NCI-H82 treated with DMSO at 0.1 percent for 48 hours (cell line): ENCODE measurements around the gene TINAG.

Experiments
- DNase-seq: peaks from one replicate; lab custom pipeline; 2025; ENCODE audit not compliant: unreplicated experiment; lab: John Stamatoyannopoulos, UW

TINAG gene, protein sequence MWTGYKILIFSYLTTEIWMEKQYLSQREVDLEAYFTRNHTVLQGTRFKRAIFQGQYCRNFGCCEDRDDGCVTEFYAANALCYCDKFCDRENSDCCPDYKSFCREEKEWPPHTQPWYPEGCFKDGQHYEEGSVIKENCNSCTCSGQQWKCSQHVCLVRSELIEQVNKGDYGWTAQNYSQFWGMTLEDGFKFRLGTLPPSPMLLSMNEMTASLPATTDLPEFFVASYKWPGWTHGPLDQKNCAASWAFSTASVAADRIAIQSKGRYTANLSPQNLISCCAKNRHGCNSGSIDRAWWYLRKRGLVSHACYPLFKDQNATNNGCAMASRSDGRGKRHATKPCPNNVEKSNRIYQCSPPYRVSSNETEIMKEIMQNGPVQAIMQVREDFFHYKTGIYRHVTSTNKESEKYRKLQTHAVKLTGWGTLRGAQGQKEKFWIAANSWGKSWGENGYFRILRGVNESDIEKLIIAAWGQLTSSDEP

DNA sequence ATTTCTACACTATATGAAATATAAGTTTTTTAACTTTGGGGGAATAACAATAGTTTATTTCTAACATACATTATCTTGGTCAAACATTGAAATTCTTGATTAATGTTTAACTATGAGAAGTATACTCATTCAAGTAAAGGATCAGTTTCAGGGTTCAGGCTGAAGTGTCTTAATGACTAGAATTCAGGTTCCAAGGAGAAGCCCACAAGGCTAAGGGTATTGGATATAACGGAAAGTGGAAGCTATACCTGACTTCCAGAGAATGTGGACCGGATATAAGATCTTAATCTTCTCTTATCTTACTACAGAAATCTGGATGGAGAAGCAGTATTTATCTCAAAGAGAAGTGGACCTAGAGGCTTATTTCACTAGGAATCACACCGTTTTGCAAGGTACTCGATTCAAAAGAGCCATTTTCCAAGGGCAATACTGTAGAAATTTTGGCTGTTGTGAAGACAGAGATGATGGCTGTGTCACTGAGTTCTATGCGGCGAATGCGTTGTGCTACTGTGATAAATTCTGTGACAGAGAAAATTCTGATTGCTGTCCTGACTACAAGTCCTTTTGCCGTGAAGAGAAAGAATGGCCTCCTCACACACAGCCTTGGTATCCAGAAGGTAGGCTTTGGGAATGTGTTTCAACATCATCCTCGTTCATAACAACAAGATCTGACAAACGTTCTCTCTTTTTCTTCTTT, at the start of gene TINAG:
TSS of gene TINAG (plus strand) at position 153 of the 697 bp plus-strand sequence. CDS start at position 263, 110 bp downstream.
- DNase-seq: no peak

DNA sequence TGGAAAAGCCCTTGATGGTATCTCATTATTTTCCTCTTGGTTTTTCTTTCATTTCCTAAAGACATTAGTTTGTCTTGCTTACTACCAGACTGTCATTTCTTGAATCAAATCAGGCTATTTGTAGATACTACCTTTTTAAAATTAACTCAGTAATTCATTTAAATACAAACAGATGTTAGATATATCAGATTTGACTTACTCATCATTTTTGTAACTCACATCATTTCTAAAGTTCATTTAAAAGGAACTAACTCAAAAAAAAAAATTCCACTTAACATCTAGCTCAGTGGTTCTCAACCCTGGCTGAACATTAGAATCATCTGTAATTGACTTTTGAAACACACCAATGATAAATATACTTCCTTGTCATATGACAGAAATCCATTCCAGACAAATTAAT, 48.2 kb upstream of the TINAG start:
- DNase-seq: no peak

DNA sequence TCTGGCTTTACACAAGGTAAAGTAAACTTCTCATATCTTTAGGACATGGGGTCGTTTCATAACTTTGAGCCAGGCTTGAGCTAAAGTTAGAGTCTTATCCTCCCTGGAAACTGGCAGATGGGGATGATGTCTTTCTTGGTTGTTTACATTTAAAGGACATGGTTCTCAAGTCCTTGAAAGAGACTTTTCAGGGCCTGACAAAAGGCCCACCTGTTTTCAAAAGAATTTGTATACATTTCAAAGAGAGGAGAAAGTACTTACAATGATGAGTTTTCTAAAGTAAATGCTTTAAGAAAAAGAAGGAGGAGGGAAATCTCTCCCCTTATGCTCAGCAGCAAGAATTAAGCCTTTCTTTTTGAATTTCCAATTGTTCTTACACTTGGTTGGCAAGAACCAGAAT, 45.7 kb upstream of the TINAG start:
- no peak for DNase-seq

DNA sequence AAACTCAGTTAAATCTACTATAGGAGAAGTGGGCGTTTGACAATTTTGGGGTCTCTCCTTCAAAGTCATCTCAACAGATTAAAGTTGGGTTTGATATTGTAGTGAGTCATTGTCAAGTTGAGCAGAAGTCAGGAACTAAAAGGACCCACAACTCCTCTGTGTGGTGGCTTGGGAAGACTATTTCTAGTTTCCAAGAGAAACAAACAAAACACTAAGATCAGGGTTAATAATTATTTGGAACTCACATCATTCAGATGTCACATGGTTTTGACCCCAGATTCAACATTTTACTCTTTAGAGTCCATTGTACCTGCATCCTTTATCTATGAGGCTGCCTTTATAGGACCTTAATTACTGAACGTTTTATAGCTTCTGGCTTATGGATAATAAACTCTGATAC, 45.3 kb upstream of the TINAG start:
- DNase-seq: no peak

DNA sequence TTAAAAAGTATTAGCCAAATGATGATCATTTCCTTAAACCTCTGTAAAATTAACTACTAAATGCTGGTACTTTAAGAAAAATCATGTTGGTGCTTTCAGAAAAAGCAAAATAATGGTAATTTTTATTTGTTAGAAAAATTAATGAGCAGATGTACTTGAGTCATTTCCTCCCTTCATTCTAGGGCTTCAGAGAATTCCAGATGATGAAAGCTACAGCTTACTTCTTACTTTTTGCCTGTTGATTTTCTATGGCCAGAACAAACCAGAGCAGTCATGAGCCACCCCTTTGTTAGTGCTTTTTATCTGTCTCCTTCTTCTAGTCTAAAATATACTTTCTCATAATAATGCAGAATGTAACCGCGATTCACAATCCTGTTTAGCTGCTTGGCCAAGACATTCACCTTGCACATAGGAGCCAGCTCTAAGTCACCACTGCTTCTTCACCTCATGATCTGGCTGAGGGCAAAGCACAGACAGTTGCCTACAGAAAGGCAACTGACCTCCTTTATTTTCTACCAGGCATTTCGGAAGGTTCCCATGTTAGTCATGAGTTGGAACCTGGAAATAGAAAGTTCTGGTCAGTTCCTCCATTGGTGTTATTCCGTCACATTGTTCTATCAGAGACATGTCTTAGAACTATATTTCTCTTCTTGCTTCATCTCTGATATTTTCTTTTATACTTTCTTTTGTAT, 43.5 kb upstream of the TINAG start:
- DNase-seq: no peak

DNA sequence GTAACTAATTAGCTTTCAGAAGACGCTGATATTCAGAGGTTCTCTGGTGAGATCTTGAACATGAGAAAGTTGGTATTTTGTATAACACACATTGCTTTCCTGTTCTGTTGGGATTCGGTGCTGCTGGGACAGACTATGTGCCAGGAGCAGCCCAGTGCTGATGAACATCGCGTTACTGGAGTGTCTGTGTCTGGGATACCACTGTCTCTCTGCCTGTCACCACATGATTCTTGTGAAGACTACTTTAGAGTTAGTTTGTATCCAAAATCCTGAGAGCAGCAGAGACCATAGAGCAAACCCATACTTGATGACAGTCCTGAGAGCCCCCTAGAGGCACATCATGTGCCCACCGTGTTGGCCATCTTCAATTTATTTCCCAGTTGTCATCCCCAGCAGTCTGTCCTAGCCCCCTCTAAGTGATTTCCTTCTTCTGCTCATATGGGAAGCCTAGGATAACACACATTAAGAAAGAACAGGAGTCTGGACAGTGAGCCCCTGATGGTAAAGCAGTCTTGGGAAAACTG, 41.8 kb upstream of the TINAG start:
- no peak for DNase-seq

DNA sequence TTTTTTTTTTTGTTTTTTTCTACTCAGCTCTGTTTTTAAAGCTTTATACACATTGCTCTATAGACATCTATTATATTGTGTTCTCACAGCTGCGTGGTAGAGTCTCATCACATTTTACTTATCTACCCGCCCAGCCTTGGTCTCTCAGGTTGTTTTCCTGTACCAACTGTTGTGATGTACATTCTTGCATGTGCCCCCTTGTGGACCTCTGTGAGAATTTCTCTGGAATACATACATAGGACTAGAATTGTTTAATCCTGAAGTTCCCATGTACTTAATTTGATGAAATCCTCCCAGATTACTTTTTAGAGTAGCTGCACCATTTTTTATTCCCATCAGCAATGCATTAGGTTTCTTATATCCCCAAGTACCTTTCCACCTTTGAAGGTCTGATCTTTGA, 40.4 kb upstream of the TINAG start:
- peak; percentile 20 for DNase-seq

DNA sequence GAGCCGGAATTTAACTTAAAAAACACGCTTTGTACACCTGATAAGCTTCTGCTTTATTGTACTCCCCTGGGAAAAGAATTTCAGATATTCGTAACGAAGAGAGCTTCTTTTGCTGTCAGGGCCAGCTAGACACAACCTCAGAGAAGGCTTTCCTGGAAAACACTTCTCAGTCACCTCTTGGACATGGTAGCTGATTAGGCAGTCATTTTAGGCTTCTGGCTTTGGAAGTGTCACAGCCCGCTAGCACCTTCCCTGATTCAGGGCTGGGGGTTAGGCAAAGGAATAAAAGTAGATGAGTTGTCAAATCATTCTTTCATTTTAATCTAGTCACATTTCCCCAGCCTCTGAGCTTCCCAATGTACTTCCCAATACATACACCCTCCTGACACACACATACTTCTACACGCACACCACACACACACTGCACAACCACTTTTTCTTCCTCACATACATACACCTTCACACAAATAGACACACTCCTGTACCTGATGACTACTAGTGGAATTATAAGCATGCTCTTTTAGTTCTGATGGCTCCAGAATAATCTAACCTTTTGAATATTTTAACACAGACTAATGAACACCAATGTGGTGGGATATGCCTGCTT, 34.9 kb upstream of the TINAG start:
- no peak for DNase-seq

DNA sequence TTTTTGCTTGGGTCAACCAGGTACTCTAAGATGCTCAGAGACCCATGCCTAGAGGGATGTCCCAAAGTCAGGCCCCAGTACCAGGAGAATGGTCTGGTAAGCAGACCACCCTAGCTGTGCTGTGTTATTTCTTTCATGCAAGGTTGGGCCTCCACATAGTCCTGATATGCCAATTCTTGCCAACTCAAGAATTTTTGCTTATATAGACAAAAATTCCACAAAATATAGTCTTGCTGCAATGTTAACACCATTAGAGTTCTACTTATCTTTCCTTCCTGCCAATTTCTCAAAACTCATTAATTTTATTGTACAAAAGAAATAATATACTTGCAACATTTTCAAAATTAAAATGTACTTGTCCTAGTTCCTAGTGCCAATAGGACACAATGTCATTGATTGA, 33.9 kb upstream of the TINAG start:
- no peak for DNase-seq

DNA sequence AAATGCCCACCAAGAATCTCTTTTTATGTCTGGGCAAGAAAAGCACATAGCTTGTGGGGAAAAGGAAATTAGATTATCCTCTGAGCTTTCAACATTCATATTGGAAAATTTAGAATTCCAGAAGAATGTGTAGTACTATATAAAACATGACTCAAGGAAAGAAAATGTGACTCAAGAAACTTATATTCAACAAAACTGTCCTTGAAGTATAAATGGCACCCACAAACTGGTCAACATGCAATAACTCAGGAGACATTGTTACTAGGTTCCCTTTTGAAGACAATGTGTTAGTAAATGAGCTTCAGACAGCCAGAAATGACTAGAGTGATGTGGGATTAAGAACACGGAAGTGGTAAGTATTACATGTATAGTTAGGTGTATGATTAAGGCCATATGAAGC, 26.1 kb upstream of the TINAG start:
- DNase-seq: no peak

DNA sequence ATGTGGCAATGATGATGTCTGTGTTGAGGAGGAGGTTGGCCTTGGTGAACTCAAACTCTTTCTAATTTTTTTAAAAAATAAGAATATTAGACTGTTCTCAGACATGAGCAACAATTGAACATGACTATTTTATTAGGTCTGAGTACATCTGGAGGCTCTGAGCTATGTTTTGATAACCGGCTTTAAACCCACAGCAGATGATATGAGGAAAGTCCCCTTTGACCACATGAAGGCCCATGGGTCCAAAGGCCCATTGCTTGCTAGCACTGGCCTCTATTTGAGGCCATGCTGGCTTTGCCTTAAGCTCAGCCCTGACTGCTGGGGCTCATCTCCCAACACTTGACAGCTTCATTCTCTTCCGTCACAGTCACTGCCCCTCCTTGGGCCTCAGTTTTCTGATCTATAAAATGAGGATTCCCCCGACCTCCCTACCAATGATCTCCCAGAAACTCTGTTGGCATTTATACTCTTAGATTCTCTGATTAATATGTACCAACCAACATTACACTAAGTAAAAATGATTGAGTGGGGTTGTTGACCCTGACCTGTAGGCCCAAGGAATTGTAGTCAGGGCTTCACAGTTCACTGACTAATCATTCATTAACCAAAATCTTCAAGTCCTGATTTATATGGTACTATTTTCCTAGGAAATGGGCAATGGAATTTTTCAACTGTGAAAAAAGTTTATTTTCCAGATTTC, 23.9 kb upstream of the TINAG start:
- DNase-seq: no peak

DNA sequence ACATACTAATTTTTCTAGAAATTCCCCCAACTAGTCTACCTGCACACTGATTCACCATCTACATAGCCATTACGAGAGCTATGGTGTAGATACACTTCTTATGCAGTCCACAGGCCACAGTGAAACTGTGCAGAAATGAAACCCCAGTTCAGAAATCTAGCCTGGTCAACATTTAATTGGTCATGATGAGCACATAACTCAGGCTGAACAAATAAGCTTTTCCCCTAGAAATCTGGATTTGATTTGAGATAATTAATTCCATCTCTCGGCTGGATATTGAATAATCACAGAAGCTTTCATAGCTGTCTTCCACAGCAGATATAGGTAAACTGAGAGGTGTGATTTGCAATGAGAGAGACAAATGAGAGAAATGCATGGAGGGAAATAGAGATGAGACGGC, 22.6 kb upstream of the TINAG start:
- no peak for DNase-seq

DNA sequence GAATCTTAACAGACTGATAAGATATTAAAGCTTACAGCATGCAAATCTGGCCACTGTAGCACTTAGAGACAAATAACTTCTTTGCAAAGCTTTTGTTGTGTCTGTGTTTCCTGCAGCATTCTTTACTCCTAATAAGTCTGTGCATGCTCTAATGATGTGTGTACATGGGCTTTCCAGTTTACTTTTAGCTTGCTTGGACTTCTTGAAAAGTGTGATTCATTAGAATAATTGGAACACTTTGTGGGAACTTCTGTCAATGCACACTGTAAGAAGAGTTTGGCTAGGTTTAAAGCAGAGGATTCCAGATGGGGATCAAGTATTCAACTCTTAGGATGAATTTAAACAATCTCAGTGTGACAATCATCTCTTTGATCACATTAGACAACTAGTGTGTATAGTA, 22.1 kb upstream of the TINAG start:
- DNase-seq: no peak

DNA sequence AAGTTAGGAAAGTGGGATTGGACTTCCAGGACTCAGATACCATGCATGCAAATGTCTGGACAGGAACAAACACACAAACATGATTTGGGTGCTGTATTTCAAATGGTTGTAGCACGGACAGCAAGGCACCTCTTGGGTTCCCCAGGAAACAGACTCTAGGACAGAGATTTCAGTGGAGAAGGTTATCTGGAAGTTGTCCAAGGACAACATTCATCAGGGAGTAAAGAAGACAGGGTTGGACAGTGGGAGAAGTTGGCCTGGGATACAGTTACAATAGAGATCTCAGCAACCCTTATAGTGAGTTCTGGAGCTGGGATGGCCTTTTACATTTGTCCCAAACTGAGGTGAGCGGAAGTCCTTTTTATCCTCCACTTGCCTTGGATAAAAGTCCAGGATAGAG, 19.8 kb upstream of the TINAG start:
- no peak for DNase-seq

DNA sequence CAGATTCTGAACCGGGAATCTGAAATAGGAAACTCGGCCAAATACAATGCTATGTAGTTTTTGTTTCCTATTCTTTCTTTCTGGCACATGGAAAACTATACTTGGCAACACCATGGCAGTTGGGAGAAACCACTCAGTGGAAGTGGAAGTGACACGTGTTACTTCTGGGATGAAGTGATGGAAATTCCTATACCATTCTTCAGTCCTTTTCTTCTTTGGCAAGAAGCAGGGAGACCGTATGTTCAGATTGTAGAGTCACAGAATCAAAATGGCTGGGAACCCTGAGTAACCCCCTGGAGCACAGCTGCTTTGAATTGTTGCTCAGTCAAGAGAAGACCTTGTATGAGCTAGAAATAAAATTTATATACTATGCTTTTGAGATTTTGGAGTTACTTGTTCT, 18.8 kb upstream of the TINAG start:
- DNase-seq: no peak

DNA sequence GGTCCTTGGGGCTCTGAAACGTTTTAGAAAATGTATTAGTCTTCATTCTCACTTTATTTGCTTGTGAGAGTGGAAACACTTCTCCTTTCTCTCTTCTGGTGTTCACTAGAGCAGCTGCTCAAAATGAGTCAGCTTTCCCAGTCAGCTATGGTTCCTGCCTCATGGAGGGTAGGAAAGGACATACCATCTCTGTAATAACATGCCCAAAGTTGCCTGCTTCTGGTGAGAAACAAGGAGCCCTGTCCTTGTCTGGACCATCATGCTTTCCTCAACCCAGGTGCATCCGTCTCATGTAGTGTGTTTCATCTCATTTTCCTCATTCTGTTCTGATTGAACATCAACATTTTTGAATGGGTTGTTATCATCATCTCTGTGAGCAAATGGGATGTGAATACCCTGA, 17.1 kb upstream of the TINAG start:
- no peak for DNase-seq

DNA sequence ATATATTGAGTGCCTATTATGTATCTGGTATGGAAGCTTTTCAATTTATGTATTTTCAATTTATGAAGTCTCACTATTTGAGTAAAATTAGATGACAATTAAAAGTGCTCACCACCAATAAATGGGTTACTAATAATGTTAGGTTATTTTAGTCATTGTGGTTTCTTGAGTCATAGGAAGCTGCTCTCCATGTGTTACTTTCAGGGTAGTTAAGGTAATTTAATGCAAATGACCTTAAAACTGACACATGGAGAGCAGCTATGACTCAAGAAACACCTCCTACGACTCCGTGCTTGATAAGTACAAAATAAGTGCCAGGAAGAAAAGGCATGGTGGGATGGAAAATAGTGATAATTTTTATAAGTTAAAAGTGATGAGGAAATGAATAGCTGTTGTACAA, 16.5 kb upstream of the TINAG start:
- no peak for DNase-seq

DNA sequence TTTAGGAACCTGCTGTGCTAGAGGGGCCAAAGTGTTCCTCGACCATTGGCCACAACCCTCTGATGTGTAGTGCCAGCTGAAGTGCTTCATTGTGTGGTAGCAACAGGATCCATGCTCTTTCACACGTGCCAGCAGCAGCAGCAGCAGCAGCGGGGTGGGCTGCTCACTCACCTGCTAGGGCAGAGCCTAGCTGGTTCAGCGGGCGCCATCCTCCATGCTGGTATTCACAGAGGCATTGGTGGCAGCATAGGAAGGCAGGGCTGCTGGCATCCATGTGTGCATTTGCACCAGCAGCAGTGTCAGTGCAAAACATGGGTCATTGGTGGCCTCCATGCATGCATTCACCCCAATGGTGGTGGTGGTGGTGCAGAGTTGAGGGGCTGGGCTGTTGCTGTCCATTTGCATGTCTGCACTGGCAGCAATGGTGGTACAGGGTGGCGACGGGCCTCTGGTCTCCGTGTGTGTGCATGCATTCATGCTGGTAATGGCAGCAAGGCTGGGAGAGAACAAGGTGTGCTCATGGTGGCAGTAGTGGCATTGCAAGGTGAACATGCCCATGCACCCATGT, 13.2 kb upstream of the TINAG start:
- no peak for DNase-seq

DNA sequence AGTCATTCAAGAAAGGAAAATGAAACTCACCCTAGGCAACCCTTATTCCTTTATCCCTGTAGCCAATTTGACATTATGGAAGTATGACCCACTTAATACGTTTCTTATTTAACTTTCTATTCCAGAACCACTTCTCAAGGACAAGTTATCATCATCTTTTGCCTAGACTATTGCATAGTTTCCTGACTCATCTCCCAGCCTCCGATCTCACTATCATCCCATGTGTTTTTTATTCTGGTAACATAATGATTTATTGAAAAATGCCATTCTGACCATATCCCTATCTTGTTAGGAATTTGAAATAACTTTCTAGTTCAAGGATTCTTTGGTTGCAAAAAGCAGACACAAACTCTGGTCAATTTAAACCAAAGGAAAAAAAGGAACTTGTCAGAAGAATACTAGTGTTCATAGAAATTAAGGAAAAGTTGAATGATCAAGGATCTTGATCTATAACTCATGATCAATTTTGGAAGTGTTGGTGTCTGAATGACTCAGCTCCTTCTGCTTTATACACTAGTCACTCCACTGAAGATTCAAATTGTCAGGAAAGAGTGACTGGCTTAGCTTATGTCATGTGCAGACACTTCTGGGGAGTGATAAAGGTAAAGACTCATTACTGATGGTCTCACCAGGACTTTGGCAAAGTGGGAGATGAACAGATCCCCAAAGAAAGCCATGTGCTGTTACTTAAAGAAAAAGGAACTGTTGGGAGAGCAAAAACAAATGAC, 8.5 kb upstream of the TINAG start:
- no peak for DNase-seq

DNA sequence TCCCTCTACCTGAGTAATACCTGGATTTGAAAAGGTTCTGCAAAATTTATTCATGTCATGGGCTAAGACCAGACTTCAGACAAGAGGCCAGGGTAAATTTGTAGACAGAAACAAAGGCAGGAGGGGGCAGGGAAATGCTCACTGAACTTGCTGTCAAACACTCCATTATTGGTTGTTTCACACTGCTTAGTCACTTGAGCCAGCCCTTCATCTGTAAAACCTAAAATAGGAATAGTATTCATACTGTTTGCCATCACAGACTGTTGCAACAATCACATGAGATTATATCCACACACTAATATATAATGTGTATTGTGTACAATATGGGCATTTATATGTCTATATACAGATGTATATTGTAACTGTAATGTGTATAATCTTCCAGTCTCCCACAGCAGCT, 6.5 kb upstream of the TINAG start:
- DNase-seq: no peak
